UCSD-AML1 (cell line): ENCODE data around the gene PDGFA.

Experiments used
- DNase-seq: peaks from one replicate; lab custom pipeline; 2025; ENCODE audit not compliant: unreplicated experiment; lab: John Stamatoyannopoulos, UW

Gene PDGFA

GRCh38 chr7:475425-475728 lies 44.3 kb downstream of the PDGFA start:
- DNase-seq, result no peak

- no peak for DNase-seq
Observed at GRCh38 chr7:474605-475424, 44.8 kb downstream of the PDGFA start.

- no peak for DNase-seq
Observed at GRCh38 chr7:473870-474604, 45.6 kb downstream of the PDGFA start.

- no peak for DNase-seq
Observed at GRCh38 chr7:473211-473734, 46.4 kb downstream of the PDGFA start.

- DNase-seq, result no peak
Observed at GRCh38 chr7:472640-472957, 47.0 kb downstream of the PDGFA start.

GRCh38 chr7:471866-472639 lies 47.6 kb downstream of the PDGFA start:
- peak; percentile 64 for DNase-seq

- DNase-seq, result no peak
Observed at GRCh38 chr7:471191-471865, 48.3 kb downstream of the PDGFA start.

GRCh38 chr7:469563-469961 lies 50.1 kb downstream of the PDGFA start:
- DNase-seq, result no peak

- DNase-seq, result peak; percentile 46
Observed at GRCh38 chr7:468681-469562, 50.7 kb downstream of the PDGFA start.

- no peak for DNase-seq
Observed at GRCh38 chr7:467856-468545, 51.6 kb downstream of the PDGFA start.

GRCh38 chr7:467393-467828 lies 52.2 kb downstream of the PDGFA start:
- no peak for DNase-seq

GRCh38 chr7:466465-467191 lies 53.0 kb downstream of the PDGFA start:
- DNase-seq, result no peak

GRCh38 chr7:465710-466400 lies 53.8 kb downstream of the PDGFA start:
- no peak for DNase-seq

- DNase-seq, result no peak
Observed at GRCh38 chr7:464454-465401, 54.9 kb downstream of the PDGFA start.

- no peak for DNase-seq
Observed at GRCh38 chr7:463817-464453, 55.7 kb downstream of the PDGFA start.

GRCh38 chr7:463362-463781 lies 56.3 kb downstream of the PDGFA start:
- no peak for DNase-seq
